OCI-LY1 (cell line): ENCODE measurements around the gene SLC2A4.
A peak's percentile ranks its signal among the peaks of the same experiment; 100 is the strongest.

ENCODE experiments used
- H2AFZ ChIP-seq: fragments of 200-600 bp; sonication (generic), shearing (Covaris generic); 2 replicates; pipeline ENCODE4 v1.6.0; 2014; ENCODE audit warnings: antibody characterized with exemption, mild to moderate bottlenecking, low read length
- H3F3A ChIP-seq: fragments of 200-600 bp; sonication (generic), shearing (Covaris generic); 2 replicates; pipeline ENCODE4 v1.6.0; 2014; ENCODE audit warnings: mild to moderate bottlenecking, antibody characterized with exemption, low read length, moderate library complexity; ENCODE audit not compliant: insufficient read depth
- H3K27ac ChIP-seq: fragments of 200-600 bp; sonication (generic); 2 replicates; pipeline ENCODE4 v1.5.1; 2014; ENCODE audit warnings: low read length, mixed run types, mild to moderate bottlenecking, low read depth; ENCODE audit not compliant: poor library complexity, severe bottlenecking
- H3K27me3 ChIP-seq: fragments of 200-600 bp; sonication (generic); 2 replicates; pipeline ENCODE4 v1.6.0; 2014; ENCODE audit warnings: antibody characterized with exemption, mild to moderate bottlenecking, low read length, moderate library complexity; ENCODE audit not compliant: insufficient read depth
- H3K36me3 ChIP-seq: fragments of 200-600 bp; sonication (generic); 2 replicates; pipeline ENCODE4 v1.6.1; 2014; ENCODE audit warnings: mild to moderate bottlenecking, antibody characterized with exemption, low read length, moderate library complexity, mixed read lengths; ENCODE audit not compliant: insufficient read depth
- H3K4me1 ChIP-seq: fragments of 200-600 bp; sonication (generic); 2 replicates; pipeline ENCODE4 v1.5.1; 2014; ENCODE audit warnings: mild to moderate bottlenecking, low read length, moderate library complexity; ENCODE audit not compliant: insufficient read depth, severe bottlenecking
- H3K4me2 ChIP-seq: fragments of 200-600 bp; sonication (generic), shearing (Covaris generic); 2 replicates; pipeline ENCODE4 v1.6.1; 2014; ENCODE audit warnings: low read length
- H3K4me3 ChIP-seq: fragments of 200-600 bp; sonication (generic); 2 replicates; pipeline ENCODE4 v1.5.1; 2014; ENCODE audit warnings: low read length, low read depth, mild to moderate bottlenecking, mixed read lengths; ENCODE audit not compliant: poor library complexity, severe bottlenecking
- H3K79me2 ChIP-seq: fragments of 200-600 bp; shearing (Covaris generic); 2 replicates; pipeline ENCODE4 v1.6.1; 2016; ENCODE audit warnings: mixed run types, low read length, mixed read lengths; ENCODE audit not compliant: insufficient read depth
- H3K9ac ChIP-seq: fragments of 200-600 bp; sonication (generic), shearing (Covaris generic); 2 replicates; pipeline ENCODE4 v1.6.1; 2014; ENCODE audit warnings: mild to moderate bottlenecking, low read length, mixed read lengths
- H3K9me2 ChIP-seq: fragments of 200-600 bp; sonication (generic), shearing (Covaris generic); 2 replicates; pipeline ENCODE4 v1.6.1; 2014; ENCODE audit warnings: low read depth, mild to moderate bottlenecking, low read length, mixed read lengths
- H3K9me3 ChIP-seq: fragments of 200-600 bp; shearing (Covaris generic); 2 replicates; pipeline ENCODE4 v1.6.1; 2014; ENCODE audit warnings: low read length, mixed read lengths
- H4K20me1 ChIP-seq: fragments of 200-600 bp; sonication (generic), shearing (Covaris generic); 2 replicates; pipeline ENCODE4 v1.6.0; 2016; ENCODE audit warnings: mild to moderate bottlenecking, low read length; ENCODE audit not compliant: insufficient read depth
- EZH2 ChIP-seq: fragments of 200-600 bp; sonication (generic), shearing (Covaris generic); IDR thresholded peaks from 2 replicates; pipeline ENCODE4 v1.8.0; 2017; ENCODE audit warnings: borderline replicate concordance, mixed run types, mild to moderate bottlenecking, antibody characterized with exemption, low read length, moderate library complexity, mixed read lengths
- TF ChIP-seq, protein P1 (sequence below): fragments of 200-600 bp; sonication (generic), shearing (Covaris generic); IDR thresholded peaks from 2 replicates; pipeline ENCODE4 v1.5.1; 2017; ENCODE audit warnings: mild to moderate bottlenecking, antibody characterized with exemption, low read length, moderate library complexity, mixed read lengths

The SLC2A4 gene

GRCh38 chr17:7260151-7260550, 21.4 kb upstream of the SLC2A4 start:
- Histone ChIP-seq H3K79me2 (no peaks in the 10 kb centered on the region), H3K9me2 (no peaks in the 10 kb centered on the region), H3K4me1 (peaks cover 17% of the 10 kb centered on the region), H3K27ac (no peak overlapping the region), H3F3A (no peaks in the 10 kb centered on the region), H3K9me3 (no peaks in the 10 kb centered on the region), H2AFZ (no peak overlapping the region), H3K9ac (no peak overlapping the region), H4K20me1 (no peaks in the 10 kb centered on the region), H3K4me2 (no peak overlapping the region), H3K27me3 (peaks cover 7% of the 10 kb centered on the region; the same call in 1 of the 2 replicates), H3K36me3 (peaks cover 30% of the 10 kb centered on the region), H3K4me3 (no peak overlapping the region)
- TF ChIP-seq, protein P1, sequence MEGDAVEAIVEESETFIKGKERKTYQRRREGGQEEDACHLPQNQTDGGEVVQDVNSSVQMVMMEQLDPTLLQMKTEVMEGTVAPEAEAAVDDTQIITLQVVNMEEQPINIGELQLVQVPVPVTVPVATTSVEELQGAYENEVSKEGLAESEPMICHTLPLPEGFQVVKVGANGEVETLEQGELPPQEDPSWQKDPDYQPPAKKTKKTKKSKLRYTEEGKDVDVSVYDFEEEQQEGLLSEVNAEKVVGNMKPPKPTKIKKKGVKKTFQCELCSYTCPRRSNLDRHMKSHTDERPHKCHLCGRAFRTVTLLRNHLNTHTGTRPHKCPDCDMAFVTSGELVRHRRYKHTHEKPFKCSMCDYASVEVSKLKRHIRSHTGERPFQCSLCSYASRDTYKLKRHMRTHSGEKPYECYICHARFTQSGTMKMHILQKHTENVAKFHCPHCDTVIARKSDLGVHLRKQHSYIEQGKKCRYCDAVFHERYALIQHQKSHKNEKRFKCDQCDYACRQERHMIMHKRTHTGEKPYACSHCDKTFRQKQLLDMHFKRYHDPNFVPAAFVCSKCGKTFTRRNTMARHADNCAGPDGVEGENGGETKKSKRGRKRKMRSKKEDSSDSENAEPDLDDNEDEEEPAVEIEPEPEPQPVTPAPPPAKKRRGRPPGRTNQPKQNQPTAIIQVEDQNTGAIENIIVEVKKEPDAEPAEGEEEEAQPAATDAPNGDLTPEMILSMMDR, result no peak

GRCh38 chr17:7260651-7261378, 20.7 kb upstream of the SLC2A4 start:
- H4K20me1 ChIP-seq, result no peaks in the 10 kb centered on the region
- H3K79me2 ChIP-seq, result no peaks in the 10 kb centered on the region
- peak overlapping the region; percentile 38 for H3K4me3 ChIP-seq
- H3F3A ChIP-seq, result no peaks in the 10 kb centered on the region
- peak overlapping the region; percentile 2; the same call in 1 of the 2 replicates for H3K9ac ChIP-seq
- H2AFZ ChIP-seq, result no peak overlapping the region
- H3K27me3 ChIP-seq, result peaks cover 7% of the 10 kb centered on the region; the same call in 1 of the 2 replicates
- no peak for TF ChIP-seq EZH2
- TF ChIP-seq, protein P1, result no peak
- no peaks in the 10 kb centered on the region for H3K9me2 ChIP-seq
- peak overlapping the region; percentile 48 for H3K4me2 ChIP-seq
- peaks cover 26% of the 10 kb centered on the region for H3K36me3 ChIP-seq
- H3K4me1 ChIP-seq, result peaks cover 17% of the 10 kb centered on the region
- no peaks in the 10 kb centered on the region for H3K9me3 ChIP-seq
- H3K27ac ChIP-seq, result no peak overlapping the region

DNA sequence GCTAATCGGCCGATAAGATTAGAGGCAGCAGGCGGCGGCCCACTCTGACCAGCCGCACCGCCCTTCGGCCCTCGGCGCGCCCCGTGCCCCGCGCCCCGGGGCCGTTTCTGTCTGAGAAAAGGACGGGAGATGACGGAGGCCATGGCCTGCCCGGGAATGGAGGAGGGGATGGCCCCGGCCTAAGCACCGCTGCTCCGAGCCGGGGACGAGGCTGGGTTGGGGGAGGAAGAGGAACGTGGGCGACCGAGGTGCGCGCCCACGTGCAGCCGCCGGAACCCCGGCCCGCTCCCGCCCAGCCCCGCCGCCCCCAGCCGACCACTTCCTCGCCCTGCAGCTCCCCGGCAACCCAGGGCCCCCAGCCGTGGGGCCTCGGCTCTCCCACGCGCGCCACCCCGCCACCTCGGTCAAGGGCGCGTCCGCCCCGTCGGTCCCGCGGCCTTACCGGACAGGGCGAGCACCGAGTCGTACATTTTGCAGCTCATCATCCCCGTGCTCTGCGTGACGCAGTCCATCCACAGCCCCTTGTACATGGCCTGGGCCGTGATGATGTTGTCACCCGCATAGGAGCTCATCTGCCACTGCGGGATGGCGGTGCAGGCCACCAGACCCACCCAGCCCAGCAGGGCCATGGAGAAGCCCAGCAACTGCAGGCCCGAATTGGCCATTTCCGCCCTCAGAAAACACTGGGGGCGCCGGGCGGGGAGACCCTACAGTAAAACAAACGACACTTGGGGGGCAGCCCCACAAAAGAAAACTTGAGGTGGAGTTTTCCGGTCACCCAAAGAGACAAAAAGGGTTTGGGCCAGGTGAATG, 19.9 kb upstream of the SLC2A4 start:
- no peaks in the 10 kb centered on the region for H3K79me2 ChIP-seq
- no peaks in the 10 kb centered on the region for H3K9me3 ChIP-seq
- H2AFZ ChIP-seq, result no peak overlapping the region
- H3K9ac ChIP-seq, result peak overlapping the region; percentile 2; the same call in 1 of the 2 replicates
- H3K27ac ChIP-seq, result no peak overlapping the region
- no peaks in the 10 kb centered on the region for H4K20me1 ChIP-seq
- H3K27me3 ChIP-seq, result peaks cover 7% of the 10 kb centered on the region; the same call in 1 of the 2 replicates
- peak; percentile 23; the same call in 1 of the 2 replicates for TF ChIP-seq EZH2
- TF ChIP-seq, protein P1, result no peak
- no peaks in the 10 kb centered on the region for H3F3A ChIP-seq
- H3K4me3 ChIP-seq, result peak overlapping the region; percentile 38
- H3K4me1 ChIP-seq, result peaks cover 17% of the 10 kb centered on the region
- peaks cover 19% of the 10 kb centered on the region for H3K36me3 ChIP-seq
- no peaks in the 10 kb centered on the region for H3K9me2 ChIP-seq
- peak overlapping the region; percentile 48 for H3K4me2 ChIP-seq
